Retina (tissue), 1 donor: ENCODE measurements around the gene CCT6B.
"Not testable (repeated sequence)": the region's sequence is repeated elsewhere in the genome, so short reads cannot be mapped to it uniquely, and the experiment has no call there.

Source experiments
- DNase-seq: peaks from one replicate; pipeline ENCODE4 v3.0.0-alpha.2; 2016

Gene CCT6B

DNA sequence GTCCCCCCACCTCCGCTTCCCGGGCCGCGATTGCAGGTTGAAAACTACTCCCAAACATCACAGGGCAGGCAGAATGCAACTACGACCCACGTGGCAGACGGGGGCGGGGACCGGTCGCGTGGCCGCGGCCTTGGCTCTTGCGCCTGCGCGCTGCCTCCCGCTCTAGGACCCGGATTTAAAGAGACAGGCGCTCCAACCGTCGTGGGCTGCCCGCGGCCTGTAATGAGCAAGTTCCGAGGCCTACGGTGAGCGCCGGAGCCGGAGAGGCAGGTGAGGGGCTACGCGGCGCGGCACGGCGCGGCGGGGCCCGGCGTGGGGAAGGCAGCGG is 19.1 kb upstream of the CCT6B start, which contains the start of gene LIG3:
TSS of gene LIG3 (plus strand) at position 160 of the 328 bp plus-strand sequence. CDS start 2,494 bp downstream, outside the sequence.
- peak; percentile 92 for DNase-seq

DNA sequence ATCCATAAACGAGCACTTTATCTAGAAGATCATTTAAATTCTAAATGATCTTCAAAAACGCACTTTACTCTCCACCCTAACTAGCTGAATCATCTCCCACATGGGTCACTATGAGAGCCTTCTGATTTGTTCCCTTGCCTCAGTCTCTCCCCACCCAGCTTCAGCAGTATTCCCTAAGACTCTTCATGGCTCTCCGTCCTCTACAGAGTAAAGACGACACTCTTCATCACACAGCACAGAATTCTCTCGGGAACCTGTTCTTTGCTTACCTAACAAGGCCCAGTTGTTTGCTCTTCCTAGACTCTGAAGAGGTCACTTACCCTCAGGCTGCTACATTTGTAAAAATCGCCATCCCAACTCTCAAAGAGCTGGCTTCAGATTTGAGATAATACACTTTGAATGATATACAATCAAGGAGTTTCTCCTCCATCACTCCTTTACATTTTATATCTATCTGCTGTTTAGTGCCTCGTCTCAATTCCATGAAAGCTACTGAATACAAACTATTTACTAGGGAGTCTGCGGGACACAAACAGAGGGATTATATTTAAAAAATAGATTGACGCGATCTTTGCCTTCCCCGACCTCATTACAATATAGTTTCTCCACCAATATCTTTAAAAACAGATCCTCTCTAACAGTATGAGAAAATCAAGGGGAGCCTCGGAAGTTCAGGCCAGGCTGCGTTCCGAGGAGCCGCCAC is 18.5 kb upstream of the CCT6B start:
- DNase-seq: no peak

GRCh38 chr17:34979153-34979552 is 17.9 kb upstream of the CCT6B start:
- DNase-seq: no peak

DNA sequence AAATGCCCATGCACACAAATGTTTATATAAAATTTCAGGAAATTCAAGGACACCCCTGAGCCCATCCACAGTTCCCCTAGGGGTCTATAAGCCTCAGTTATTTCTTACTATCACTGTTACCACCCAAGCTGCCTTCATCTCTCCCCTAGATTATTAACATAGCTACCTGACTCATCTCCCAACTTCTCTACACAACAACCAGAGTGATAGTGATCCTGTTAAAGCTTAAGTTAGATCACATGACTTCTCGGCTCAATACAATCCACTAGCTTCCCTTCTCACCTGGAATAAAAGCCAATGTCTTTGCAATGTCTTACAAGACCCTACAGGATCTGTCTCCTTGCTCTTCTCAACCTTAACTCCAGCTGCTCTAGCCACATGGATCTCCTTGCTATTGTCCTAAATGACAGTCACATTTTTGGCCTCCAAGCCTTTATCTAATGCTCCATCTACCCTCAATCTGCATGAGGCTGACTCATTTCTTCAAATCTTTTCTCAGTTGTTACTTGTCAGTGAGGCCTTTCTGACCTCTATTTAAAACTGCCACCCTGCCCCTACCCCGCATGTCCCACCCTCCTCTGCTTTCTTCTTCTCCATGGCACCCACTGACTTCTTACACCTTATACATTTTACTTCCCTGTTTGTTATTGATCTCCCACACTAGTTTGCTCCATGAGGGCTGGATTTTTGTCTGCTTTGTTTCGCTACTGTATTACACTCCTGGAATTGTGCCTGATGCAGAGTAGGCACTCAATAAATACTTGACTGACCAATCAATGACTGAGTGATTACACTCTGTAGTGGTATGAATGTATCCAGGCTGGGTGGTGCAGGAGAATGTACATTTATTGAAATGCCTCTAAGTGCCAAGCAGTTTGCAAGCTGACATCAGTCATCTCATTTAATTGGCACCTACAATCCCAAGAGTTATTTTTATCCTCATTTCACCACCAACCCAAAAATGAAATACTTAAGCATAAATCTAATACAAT is 13.8 kb upstream of the CCT6B start:
- DNase-seq: no peak

DNA sequence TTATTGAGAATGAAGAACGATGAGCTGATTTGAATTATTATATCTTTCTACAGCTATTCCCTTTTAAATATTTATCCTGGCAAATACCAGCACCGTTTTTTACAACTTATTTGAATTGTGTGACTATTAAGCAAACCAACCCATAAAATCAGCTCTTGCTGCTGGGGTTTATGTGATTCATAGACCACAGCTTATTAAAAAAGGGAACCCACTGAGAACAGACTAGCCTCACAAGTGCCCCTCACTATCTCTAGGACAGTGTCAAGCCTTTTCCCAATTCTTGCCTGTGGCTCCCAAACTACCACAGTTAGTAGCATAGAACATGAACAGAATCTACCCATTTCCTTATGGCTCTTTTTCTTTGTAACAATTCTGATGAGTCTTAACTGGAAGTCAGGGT is 12.9 kb upstream of the CCT6B start:
- DNase-seq: no peak

- DNase-seq: no peak
These were observed 2.8 kb downstream of the CCT6B start for GRCh38 chr17:34958438-34958837.

- DNase-seq: not testable (repeated sequence)
These were observed 10.5 kb downstream of the CCT6B start for GRCh38 chr17:34950780-34951179.

DNA sequence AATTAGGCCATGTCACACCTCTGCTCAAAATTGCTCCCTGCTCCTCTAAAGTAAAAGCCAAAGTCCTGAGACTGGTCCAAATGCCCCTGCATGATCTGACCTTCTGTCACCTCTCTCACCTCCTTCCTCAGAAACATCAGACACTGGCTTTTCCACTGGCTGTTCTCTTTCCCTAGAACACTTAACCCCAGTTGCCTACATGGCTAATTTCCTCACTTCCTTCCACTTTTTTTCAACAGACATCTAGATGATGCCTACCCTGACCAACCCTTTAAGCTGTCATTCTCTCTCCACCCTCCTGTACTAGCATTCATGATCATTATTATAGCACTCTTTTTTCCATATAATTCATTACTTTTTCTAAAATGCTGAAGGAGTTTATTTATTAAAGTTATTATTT is 31.0 kb downstream of the CCT6B start:
- no peak for DNase-seq

GRCh38 chr17:34926661-34927060 is 34.6 kb downstream of the CCT6B start:
- no peak for DNase-seq

DNA sequence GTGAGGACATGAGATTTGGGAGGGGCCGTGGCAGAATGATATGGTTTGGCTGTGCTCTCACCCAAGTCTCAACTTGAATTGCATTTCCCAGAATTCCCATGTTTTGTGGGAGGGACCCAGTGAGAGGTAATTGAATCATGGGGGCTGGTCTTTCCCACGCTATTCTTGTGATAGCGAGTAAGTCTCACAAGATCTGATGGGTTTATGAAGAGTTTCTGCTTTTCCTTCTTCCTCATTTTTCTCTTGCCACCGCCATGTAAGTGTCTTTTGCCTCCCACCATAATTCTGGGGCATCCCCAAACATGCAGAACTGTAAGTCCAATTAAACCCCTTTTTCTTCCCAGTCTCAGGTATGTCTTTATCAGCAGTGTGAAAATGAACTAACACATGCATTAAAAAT is 40.6 kb downstream of the CCT6B start:
- DNase-seq: no peak

- DNase-seq: no peak
These were observed 43.9 kb downstream of the CCT6B start for GRCh38 chr17:34917381-34917780.

- DNase-seq: no peak
These were observed 45.1 kb downstream of the CCT6B start for GRCh38 chr17:34916120-34916519.

DNA sequence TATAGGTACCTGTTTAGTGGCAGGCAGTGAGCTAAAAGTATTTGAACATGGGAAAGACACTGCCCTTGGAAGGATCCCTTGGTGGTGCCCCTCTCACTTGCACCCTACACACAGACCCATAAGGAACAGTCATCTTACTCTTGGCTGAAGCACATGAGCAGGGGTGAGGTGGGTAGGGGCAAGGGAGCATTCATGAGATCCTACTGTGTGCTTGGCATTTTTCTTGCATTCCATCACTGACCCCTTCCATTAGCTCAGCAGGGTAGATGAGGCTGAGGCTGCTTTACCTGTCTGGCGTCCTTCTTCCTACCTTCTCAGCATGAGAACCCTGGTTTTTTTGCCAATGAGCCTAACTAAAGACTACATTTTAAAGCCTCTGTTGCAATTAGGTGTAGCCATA is 48.3 kb downstream of the CCT6B start:
- DNase-seq: no peak

GRCh38 chr17:34909040-34909439 is 52.2 kb downstream of the CCT6B start:
- DNase-seq: no peak

GRCh38 chr17:34902831-34903547 is 58.3 kb downstream of the CCT6B start:
- DNase-seq: peak; percentile 47

GRCh38 chr17:34899643-34900291 is 61.5 kb downstream of the CCT6B start:
- DNase-seq: no peak

- no peak for DNase-seq
These were observed 65.9 kb downstream of the CCT6B start for GRCh38 chr17:34895383-34895782.

DNA sequence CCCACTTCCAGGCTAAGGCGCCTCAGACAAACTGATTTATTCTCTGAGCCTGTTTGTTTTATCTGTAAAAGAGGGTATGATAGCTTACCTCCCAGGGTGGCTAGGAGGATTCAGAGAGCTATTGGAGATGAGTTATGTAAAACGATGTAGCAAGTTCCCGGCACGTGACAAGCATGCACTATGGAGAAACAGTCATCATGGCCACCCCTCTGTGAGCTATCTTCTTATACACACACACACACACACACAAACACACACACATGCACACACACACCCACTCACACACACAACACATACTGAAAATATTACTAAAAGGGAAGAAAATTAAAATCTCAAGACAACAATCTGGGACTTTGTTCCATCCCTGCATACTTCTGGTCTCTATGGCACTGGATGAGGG is 66.3 kb downstream of the CCT6B start:
- no peak for DNase-seq

- peak; percentile 71 for DNase-seq
These were observed 68.6 kb downstream of the CCT6B start for GRCh38 chr17:34892461-34893249.

DNA sequence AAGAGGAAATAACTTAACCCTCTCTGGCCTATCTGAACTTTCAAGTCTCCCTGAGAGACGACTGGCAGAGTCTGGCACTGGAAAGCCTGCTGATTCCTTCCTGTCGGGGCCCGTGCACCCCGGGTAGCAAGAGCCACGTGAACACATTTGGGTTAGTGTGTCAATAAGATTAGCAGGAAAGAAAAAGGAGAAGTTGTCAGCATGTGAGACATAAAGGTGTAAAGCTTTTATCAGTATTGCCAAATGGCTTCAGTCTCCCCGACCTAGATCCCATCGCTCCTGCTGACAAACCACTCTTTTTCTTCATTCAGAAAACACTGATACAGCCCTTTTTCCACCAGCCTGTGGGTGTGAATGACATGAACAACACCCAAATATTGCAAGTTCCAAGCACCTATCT is 74.4 kb downstream of the CCT6B start:
- DNase-seq: no peak

DNA sequence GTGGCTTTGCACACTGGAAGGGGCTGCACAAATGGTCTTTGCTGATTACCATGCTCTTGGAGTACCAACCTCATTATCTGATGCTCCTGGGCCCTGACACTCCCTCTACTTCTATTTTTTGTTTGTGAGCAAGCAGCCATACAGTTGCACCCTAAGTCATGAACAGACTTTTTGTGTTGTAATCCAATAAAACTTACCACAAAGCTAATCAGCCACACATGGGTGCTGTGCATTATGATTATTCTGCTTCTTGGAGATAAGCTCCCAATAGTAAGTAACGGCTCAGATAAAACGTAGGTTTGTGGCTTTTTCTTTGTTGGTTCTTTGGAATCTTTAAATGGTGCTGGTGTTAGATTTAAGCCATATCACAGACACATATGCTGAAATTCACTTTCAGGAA is 76.2 kb downstream of the CCT6B start:
- DNase-seq: no peak

GRCh38 chr17:34884597-34884996 is 76.7 kb downstream of the CCT6B start:
- no peak for DNase-seq
